PC-9 (cell line): Measurements from ENCODE around the gene NUDT17.
"Not testable (repeated sequence)": the region's sequence is repeated elsewhere in the genome, so short reads cannot be mapped to it uniquely, and the experiment has no call there.

ENCODE experiments used
- CTCF ChIP-seq: fragments of 200-600 bp; sonication (generic); conservative IDR thresholded peaks from 2 replicates; pipeline ENCODE4 v1.6.1; 2017; ENCODE audit warnings: mixed run types, antibody characterized with exemption, mild to moderate bottlenecking, moderate library complexity
- EZH2 ChIP-seq: fragments of 200-600 bp; sonication (generic); IDR thresholded peaks from 2 replicates; pipeline ENCODE4 v1.8.0; 2017; ENCODE audit warnings: antibody characterized with exemption, low read depth

GRCh38 chr1:145822779-145823331 is 22.6 kb upstream of the NUDT17 start:
- not testable (repeated sequence) for TF ChIP-seq CTCF, EZH2
